ENCODE results near the gene RORB. TPM values are rescaled to one million over a fixed set of nuclear protein-coding genes. Genes with fewer than 3 reads are reported as not detected.

RORB gene
- total and polyA plus RNA-seq, 5 experiments from 2014 or later, result 0.12 TPM; not detected in 4

DNA sequence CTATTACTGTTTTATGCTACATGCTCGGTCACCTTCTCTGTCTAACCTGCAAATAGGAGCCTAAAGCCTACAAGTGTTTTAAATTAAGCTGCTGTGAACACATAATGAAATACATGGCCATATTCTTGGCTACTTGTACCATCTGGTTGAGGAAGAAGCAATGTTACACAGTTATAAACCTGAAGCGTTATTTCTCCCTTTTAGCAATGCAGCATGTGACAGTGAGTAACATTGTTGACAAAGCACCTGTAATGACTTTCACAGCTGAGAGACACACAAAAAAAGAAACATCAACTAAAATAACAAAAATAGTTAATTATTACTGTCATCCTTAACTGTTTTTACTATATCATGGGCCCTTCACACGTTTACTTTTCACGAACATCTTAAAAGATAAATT, 146.9 kb downstream of the RORB start:
- POLR2A ChIA-PET, result no interaction called here
- DNase-seq (no peak), ATAC-seq (no peak)
- H3K36me3 Mint-ChIP-seq, result no peaks in the 10 kb centered on the region
- H3K27ac Mint-ChIP-seq, result no peak overlapping the region
- H3K27me3 Mint-ChIP-seq, result peaks cover 0 to 11% (median 2%) of the 10 kb centered on the region in 5 donors
- no peaks in the 10 kb centered on the region for H3K4me1 Mint-ChIP-seq
- peaks cover 0 to 2% (median 0%) of the 10 kb centered on the region in 9 donors for H3K9me3 Mint-ChIP-seq
- H3K4me3 Mint-ChIP-seq, result no peak overlapping the region

GRCh38 chr9:74645007-74645639, 148.0 kb downstream of the RORB start:
- no peak for DNase-seq
- POLR2A ChIA-PET, result no interaction called here

GRCh38 chr9:74653410-74654080, 156.4 kb downstream of the RORB start:
- H3K27ac Mint-ChIP-seq, result no peak overlapping the region
- H3K36me3 Mint-ChIP-seq, result no peaks in the 10 kb centered on the region
- DNase-seq, result no peak
- no peaks in the 10 kb centered on the region for H3K4me1 Mint-ChIP-seq
- POLR2A ChIA-PET, result no interaction called here
- H3K27me3 Mint-ChIP-seq, result peaks cover 0 to 17% (median 2%) of the 10 kb centered on the region in 5 donors
- no peak for ATAC-seq
- H3K9me3 Mint-ChIP-seq, result peaks cover 0 to 4% (median 0%) of the 10 kb centered on the region in 9 donors
- H3K4me3 Mint-ChIP-seq, result no peak overlapping the region

More at GRCh38 chr9:74645007-74645639, 148.0 kb downstream of the RORB start:
- H3K27ac Mint-ChIP-seq, result no peak overlapping the region
- H3K4me3 Mint-ChIP-seq, result no peak overlapping the region
- no peak for ATAC-seq
- H3K27me3 Mint-ChIP-seq, result peaks cover 0 to 11% (median 1%) of the 10 kb centered on the region in 5 donors
- no peaks in the 10 kb centered on the region for H3K9me3 Mint-ChIP-seq
- no peaks in the 10 kb centered on the region for H3K36me3 Mint-ChIP-seq
- no peaks in the 10 kb centered on the region for H3K4me1 Mint-ChIP-seq

DNA sequence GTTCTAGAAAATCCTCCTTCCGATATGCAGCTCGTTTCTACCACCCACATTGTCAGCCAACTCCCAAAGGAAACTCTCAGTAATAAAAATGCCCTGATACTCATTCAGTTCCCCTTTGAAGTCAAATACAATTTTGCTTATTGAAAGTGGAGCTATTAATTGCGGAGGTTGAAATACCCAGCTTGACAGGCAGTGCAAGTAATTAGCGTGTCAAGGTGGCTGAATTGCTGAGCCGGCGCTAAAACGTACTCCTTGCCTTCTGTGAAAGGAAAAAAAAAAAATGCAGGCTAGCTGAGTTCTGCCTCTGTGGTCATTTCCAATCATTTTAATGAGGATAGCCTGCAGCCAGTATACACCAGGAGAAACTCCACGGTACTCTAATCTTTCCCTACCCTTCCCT, 165.5 kb downstream of the RORB start:
- H3K9me3 Mint-ChIP-seq, result peaks cover 0 to 3% (median 0%) of the 10 kb centered on the region in 9 donors
- DNase-seq, result no peak
- H3K4me1 Mint-ChIP-seq, result no peaks in the 10 kb centered on the region
- H3K36me3 Mint-ChIP-seq, result no peaks in the 10 kb centered on the region
- peaks cover 0 to 1% (median 0%) of the 10 kb centered on the region in 5 donors for H3K27me3 Mint-ChIP-seq
- no peak overlapping the region for H3K27ac Mint-ChIP-seq
- H3K4me3 Mint-ChIP-seq, result no peak overlapping the region
- POLR2A ChIA-PET, result no interaction called here
- no peak for ATAC-seq

GRCh38 chr9:74663439-74663838, 166.3 kb downstream of the RORB start:
- peaks cover 0 to 1% (median 0%) of the 10 kb centered on the region in 5 donors for H3K27me3 Mint-ChIP-seq
- POLR2A ChIA-PET, result no interaction called here
- no peak overlapping the region for H3K27ac Mint-ChIP-seq
- no peaks in the 10 kb centered on the region for H3K36me3 Mint-ChIP-seq
- ATAC-seq (no peak), DNase-seq (no peak)
- no peak overlapping the region for H3K4me3 Mint-ChIP-seq
- H3K9me3 Mint-ChIP-seq, result peaks cover 0 to 3% (median 0%) of the 10 kb centered on the region in 9 donors
- H3K4me1 Mint-ChIP-seq, result no peaks in the 10 kb centered on the region

DNA sequence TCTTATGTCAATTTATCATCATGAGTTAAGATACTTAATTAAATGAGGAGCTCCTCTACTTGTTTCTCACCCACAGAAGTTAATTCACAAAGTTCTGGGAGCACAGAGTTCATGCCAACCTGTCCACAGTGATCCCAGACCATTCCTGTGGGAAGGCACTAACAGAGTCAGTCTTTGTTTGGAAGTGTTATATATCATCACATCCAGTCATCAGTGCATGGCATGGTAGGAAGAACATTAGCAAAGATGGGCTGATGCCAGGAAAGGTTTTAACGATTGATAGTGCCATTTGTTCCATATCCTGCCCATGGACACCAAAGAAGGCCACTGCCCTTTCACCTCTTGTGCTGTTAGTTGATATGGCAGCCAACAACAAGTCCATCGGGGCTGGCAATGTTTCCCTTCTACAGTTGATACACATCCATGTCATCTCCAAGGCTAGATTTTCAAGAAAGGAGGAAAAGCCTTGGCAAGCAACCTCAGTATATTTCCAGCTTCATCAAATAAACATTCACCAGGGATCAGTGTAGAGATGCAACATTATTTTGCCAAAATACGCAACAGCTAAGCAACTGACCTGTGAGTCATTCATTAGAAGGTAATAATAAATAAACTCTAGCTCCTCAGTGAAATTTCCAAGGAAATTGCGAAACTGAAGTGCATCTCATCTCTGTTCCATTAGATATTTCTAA, 169.6 kb downstream of the RORB start:
- POLR2A ChIA-PET, result no interaction called here
- no peaks in the 10 kb centered on the region for H3K36me3 Mint-ChIP-seq

GRCh38 chr9:74672237-74672636, 175.1 kb downstream of the RORB start:
- no peaks in the 10 kb centered on the region for H3K9me3 Mint-ChIP-seq
- H3K27me3 Mint-ChIP-seq, result peaks cover 3 to 11% (median 6%) of the 10 kb centered on the region in 5 donors

More for the DNA sequence above, 169.6 kb downstream of the RORB start:
- H3K4me3 Mint-ChIP-seq, result no peak overlapping the region
- no peak overlapping the region for H3K27ac Mint-ChIP-seq
- H3K4me1 Mint-ChIP-seq, result no peaks in the 10 kb centered on the region
- DNase-seq, result no peak
- peaks cover 0 to 3% (median 0%) of the 10 kb centered on the region in 9 donors for H3K9me3 Mint-ChIP-seq
- peaks cover 0 to 6% (median 1%) of the 10 kb centered on the region in 5 donors for H3K27me3 Mint-ChIP-seq
- ATAC-seq, result no peak

GRCh38 chr9:74674077-74674476, 176.9 kb downstream of the RORB start:
- peaks cover 2 to 14% (median 5%) of the 10 kb centered on the region in 5 donors for H3K27me3 Mint-ChIP-seq
- POLR2A ChIA-PET, result no interaction called here
- no peaks in the 10 kb centered on the region for H3K36me3 Mint-ChIP-seq
- H3K4me3 Mint-ChIP-seq, result no peak overlapping the region
- no peak for DNase-seq
- H3K4me1 Mint-ChIP-seq, result no peaks in the 10 kb centered on the region
- H3K27ac Mint-ChIP-seq, result no peak overlapping the region
- no peaks in the 10 kb centered on the region for H3K9me3 Mint-ChIP-seq
- no peak for ATAC-seq

More at GRCh38 chr9:74672237-74672636, 175.1 kb downstream of the RORB start:
- Mint-ChIP-seq H3K4me3 (no peak overlapping the region), H3K27ac (no peak overlapping the region), H3K4me1 (no peaks in the 10 kb centered on the region), H3K36me3 (no peaks in the 10 kb centered on the region)
- POLR2A ChIA-PET, result no interaction called here
- ATAC-seq (no peak), DNase-seq (no peak)

DNA sequence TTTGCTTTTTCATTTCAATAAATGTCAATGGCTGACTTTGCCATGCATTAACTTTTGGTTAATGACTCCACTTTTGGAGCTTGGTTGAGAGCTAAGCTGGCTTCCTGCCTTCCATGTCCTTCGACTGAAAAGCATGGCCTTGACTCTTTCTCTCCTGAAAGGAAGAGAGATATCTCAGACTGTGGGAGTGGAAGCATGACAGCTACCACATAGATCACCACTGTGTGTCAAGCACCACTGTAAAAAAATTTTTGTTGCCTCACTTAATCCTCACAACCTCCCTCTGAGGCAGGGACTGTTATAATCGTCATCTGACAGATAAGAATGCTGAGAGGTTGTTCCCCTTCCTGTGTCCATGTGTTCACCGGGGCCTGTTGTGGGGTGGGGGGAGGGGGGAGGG, 184.8 kb downstream of the RORB start:
- POLR2A ChIA-PET, result no interaction called here
- Mint-ChIP-seq H3K27ac (no peak overlapping the region), H3K4me1 (no peaks in the 10 kb centered on the region), H3K27me3 (peaks cover 4 to 23% (median 5%) of the 10 kb centered on the region in 5 donors), H3K4me3 (no peak overlapping the region), H3K9me3 (no peaks in the 10 kb centered on the region), H3K36me3 (no peaks in the 10 kb centered on the region)
- DNase-seq (no peak), ATAC-seq (no peak)

DNA sequence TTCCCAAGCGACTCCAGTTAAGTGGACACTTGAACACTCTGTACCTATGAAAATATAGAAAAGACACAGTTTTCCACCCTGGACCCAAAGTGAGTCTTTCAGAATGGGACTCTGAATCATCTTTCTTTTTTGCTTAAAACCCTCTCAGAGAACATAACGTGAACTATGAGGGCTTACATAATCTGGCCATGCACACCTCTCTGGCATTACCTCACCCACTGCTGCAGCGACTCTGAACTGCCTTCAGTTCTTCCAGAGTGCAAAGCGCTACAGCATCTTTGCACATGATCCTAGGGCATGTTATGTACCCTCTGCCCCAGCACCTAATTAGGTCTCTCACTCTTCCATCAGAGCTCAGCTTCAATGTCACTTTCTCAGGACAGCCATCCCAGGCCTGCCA, 186.2 kb downstream of the RORB start:
- Mint-ChIP-seq H3K36me3 (no peaks in the 10 kb centered on the region), H3K4me3 (no peak overlapping the region), H3K27me3 (peaks cover 4 to 15% (median 4%) of the 10 kb centered on the region in 5 donors), H3K27ac (no peak overlapping the region), H3K4me1 (no peaks in the 10 kb centered on the region), H3K9me3 (no peaks in the 10 kb centered on the region)
- POLR2A ChIA-PET, result no interaction called here
- no peak for DNase-seq
- ATAC-seq, result no peak

GRCh38 chr9:74691058-74691457, 193.9 kb downstream of the RORB start:
- Mint-ChIP-seq H3K9me3 (no peaks in the 10 kb centered on the region), H3K4me1 (no peaks in the 10 kb centered on the region), H3K36me3 (no peaks in the 10 kb centered on the region), H3K27me3 (peaks cover 0 to 9% (median 1%) of the 10 kb centered on the region in 5 donors), H3K4me3 (no peak overlapping the region), H3K27ac (no peak overlapping the region)
- ATAC-seq, result no peak
- DNase-seq, result no peak
- POLR2A ChIA-PET, result no interaction called here

GRCh38 chr9:74696520-74696919, 199.4 kb downstream of the RORB start:
- no peak overlapping the region for H3K27ac Mint-ChIP-seq
- peaks cover 0 to 3% (median 0%) of the 10 kb centered on the region in 9 donors for H3K9me3 Mint-ChIP-seq
- DNase-seq (no peak), ATAC-seq (no peak)
- H3K36me3 Mint-ChIP-seq, result no peaks in the 10 kb centered on the region
- peaks cover 6 to 38% (median 18%) of the 10 kb centered on the region in 5 donors for H3K27me3 Mint-ChIP-seq
- no peaks in the 10 kb centered on the region for H3K4me1 Mint-ChIP-seq
- H3K4me3 Mint-ChIP-seq, result no peak overlapping the region
- POLR2A ChIA-PET, result no interaction called here

GRCh38 chr9:74697535-74697934, 200.4 kb downstream of the RORB start:
- peaks cover 8 to 42% (median 20%) of the 10 kb centered on the region in 5 donors for H3K27me3 Mint-ChIP-seq
- POLR2A ChIA-PET, result no interaction called here
- no peak overlapping the region for H3K27ac Mint-ChIP-seq

More at GRCh38 chr9:74697535-74697934, 200.4 kb downstream of the RORB start:
- no peak for ATAC-seq
- Mint-ChIP-seq H3K36me3 (no peaks in the 10 kb centered on the region), H3K4me3 (no peak overlapping the region), H3K4me1 (no peaks in the 10 kb centered on the region), H3K9me3 (peaks cover 0 to 3% (median 0%) of the 10 kb centered on the region in 9 donors)
- DNase-seq, result no peak

Measured in naive thymus-derived CD8-positive, alpha-beta T cell (primary cell).